ENCODE results near the gene GPR21. TPM values are rescaled to one million over a fixed set of nuclear protein-coding genes. Genes with fewer than 3 reads are reported as not detected.

Gene GPR21, protein sequence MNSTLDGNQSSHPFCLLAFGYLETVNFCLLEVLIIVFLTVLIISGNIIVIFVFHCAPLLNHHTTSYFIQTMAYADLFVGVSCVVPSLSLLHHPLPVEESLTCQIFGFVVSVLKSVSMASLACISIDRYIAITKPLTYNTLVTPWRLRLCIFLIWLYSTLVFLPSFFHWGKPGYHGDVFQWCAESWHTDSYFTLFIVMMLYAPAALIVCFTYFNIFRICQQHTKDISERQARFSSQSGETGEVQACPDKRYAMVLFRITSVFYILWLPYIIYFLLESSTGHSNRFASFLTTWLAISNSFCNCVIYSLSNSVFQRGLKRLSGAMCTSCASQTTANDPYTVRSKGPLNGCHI
- not detected for polyA plus RNA-seq (2012; ENCODE audit: insufficient read depth, insufficient read length, low read depth)

DNA sequence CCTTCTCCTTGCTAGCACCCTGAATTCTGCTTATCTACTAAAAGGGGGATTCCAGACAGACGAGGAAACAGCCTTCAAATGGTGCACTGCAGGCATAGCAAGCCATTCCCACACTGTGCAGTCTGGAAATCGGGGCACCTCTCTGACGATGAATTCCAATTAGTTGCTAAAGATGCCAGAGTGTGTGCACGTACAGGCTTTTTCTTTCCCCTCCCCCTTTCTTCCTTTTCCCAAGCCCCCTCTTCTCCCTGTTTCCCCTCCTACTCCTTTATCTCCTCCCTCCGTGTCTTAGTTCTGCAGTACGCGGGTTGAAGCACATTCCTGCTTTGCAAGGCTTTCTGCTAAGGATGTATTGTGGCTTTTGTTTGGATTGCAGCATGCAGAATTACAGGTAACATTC lies at the start of gene GPR21:
Gene GPR21 (plus strand): TSS at position 316 of the 400 bp plus-strand sequence. CDS start 900 bp downstream, outside the sequence.
- no peaks in the 10 kb centered on the region for H3K4me1 ChIP-seq
- no peaks in the 10 kb centered on the region for H3K27me3 ChIP-seq
- H3K9me3 ChIP-seq, result no peaks in the 10 kb centered on the region
- no peak within 1 kb of the TSS for H3K4me3 ChIP-seq (ENCODE audit: low read depth, low read length)
- TF ChIP-seq, protein P1, sequence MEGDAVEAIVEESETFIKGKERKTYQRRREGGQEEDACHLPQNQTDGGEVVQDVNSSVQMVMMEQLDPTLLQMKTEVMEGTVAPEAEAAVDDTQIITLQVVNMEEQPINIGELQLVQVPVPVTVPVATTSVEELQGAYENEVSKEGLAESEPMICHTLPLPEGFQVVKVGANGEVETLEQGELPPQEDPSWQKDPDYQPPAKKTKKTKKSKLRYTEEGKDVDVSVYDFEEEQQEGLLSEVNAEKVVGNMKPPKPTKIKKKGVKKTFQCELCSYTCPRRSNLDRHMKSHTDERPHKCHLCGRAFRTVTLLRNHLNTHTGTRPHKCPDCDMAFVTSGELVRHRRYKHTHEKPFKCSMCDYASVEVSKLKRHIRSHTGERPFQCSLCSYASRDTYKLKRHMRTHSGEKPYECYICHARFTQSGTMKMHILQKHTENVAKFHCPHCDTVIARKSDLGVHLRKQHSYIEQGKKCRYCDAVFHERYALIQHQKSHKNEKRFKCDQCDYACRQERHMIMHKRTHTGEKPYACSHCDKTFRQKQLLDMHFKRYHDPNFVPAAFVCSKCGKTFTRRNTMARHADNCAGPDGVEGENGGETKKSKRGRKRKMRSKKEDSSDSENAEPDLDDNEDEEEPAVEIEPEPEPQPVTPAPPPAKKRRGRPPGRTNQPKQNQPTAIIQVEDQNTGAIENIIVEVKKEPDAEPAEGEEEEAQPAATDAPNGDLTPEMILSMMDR (IDR thresholded peaks at IDR 0.05; ENCODE audit: low read depth, low read length), result no peak
- DNase-seq, result no peak
- no peaks in the 10 kb centered on the region; the same call in 1 of the 2 replicates for H3K36me3 ChIP-seq

DNA sequence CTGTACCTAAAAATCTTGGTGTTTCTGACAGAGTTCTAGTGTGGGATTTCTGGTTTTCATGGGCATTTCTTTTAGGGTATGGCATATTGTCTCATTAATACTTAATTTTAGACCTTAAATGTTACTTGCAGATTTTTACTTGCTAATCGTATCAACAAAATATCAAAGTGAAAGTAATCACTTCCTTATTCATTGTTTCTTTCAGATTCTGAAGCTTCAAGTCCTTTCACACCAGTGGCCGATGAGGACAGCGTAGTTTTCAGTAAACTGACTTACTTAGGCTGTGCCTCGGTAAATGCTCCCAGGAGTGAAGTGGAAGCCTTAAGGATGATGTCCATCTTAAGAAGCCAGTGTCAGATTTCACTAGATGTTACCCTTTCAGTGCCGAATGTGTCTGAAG lies 47.5 kb upstream of the GPR21 start:
- no peak overlapping the region for H3K4me3 ChIP-seq (ENCODE audit: low read depth, low read length)

DNA sequence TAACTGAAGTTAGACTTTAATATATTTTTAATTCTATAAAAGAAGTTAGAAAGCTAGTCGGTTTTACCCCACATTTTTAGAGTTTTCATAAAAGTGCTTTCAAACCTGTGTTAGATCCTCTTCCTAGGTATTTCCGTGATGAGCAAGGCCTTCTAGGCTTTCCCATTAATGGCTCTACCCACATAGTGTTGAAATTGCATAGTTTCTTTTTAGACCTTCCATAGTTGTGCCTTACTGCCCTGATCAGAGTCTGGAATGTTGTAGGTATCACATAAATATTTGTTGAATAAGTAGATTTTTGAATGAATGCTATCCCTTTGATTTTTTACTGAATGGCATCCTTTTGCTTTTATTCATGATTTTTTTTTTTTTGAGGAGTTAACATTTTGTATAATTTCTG lies 45.3 kb upstream of the GPR21 start:
- TF ChIP-seq, protein P1 (IDR thresholded peaks at IDR 0.05; ENCODE audit: low read depth, low read length), result no peak
- Histone ChIP-seq H3K4me1 (no peaks in the 10 kb centered on the region; the same call in 1 of the 2 replicates), H3K36me3 (peaks cover 28% of the 10 kb centered on the region), H3K4me3 (ENCODE audit: low read depth, low read length) (no peak overlapping the region), H3K9me3 (no peaks in the 10 kb centered on the region), H3K27me3 (no peaks in the 10 kb centered on the region)
- DNase-seq, result no peak

More for the DNA sequence above, 47.5 kb upstream of the GPR21 start:
- peaks cover 27% of the 10 kb centered on the region for H3K36me3 ChIP-seq
- no peaks in the 10 kb centered on the region for H3K9me3 ChIP-seq
- H3K27me3 ChIP-seq, result no peaks in the 10 kb centered on the region
- no peaks in the 10 kb centered on the region; the same call in 1 of the 2 replicates for H3K4me1 ChIP-seq
- no peak for DNase-seq
- TF ChIP-seq, protein P1 (IDR thresholded peaks at IDR 0.05; ENCODE audit: low read depth, low read length), result no peak

DNA sequence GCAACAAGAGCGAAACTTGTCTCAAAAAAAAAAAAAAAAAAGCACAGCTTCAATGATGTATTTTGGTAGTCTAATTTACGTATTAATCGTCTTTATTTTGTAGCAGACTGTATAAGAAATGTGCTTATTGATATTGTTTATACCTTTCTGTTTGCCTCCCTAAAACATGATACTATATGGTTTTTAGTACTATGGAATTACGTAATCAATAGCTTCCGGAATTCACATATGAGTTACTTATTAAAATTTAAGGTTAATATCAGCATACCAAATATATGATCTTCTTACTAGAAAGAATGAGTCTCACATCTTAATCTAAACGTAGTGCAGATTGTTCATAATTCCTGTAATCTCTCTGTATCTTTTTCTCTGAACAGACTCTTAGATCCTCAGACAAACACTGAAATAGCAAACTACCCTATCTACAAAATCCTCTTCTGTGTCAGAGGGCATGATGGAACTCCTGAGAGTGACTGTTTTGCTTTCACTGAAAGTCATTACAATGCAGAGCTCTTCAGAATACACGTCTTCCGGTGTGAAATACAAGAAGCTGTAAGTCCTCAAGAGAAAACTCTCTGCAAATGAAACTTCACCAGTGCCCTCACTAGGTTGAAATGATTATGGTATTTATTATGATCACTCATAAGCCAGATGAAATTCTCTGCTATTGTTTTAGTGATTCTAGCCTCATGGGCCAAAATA lies 44.4 kb upstream of the GPR21 start:
- H3K36me3 ChIP-seq, result peaks cover 27% of the 10 kb centered on the region
- TF ChIP-seq, protein P1 (IDR thresholded peaks at IDR 0.05; ENCODE audit: low read depth, low read length), result no peak
- H3K27me3 ChIP-seq, result no peaks in the 10 kb centered on the region
- H3K4me3 ChIP-seq (ENCODE audit: low read depth, low read length), result no peak overlapping the region
- H3K9me3 ChIP-seq, result no peaks in the 10 kb centered on the region
- no peaks in the 10 kb centered on the region; the same call in 1 of the 2 replicates for H3K4me1 ChIP-seq
- DNase-seq, result no peak

DNA sequence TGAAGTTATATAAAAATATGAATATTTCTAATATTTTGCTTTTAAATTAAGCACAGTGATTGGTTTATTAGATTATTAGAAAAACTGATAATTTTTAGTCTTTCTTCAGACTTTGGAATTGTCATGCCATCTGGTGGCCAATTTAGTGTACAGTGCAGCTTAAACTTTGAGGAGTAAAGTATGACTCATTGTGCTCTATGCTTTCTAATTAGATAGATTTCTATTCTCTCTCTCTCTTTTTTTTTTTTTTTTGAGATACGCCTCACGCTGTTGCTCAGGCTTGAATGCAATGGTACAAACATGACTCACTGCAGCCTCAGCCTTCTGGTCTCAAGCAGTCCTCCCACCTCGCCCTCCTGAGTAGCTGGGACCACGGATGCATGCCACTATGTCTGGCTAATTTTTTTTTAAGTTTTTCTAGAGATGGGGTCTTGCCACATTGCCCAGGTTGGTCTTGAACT lies 42.1 kb upstream of the GPR21 start:
- Histone ChIP-seq H3K27me3 (no peaks in the 10 kb centered on the region), H3K9me3 (no peaks in the 10 kb centered on the region), H3K4me3 (ENCODE audit: low read depth, low read length) (no peak overlapping the region), H3K36me3 (peaks cover 17% of the 10 kb centered on the region), H3K4me1 (no peaks in the 10 kb centered on the region; the same call in 1 of the 2 replicates)
- peak; percentile 60 for DNase-seq
- TF ChIP-seq, protein P1 (IDR thresholded peaks at IDR 0.05; ENCODE audit: low read depth, low read length), result peak; percentile 74

Measured in BE2C (cell line).